HepG2 (cell line): ENCODE data around the gene RAB15. TPM values are rescaled to one million over a fixed set of nuclear protein-coding genes. Genes with fewer than 3 reads are reported as not detected.

Experiments
- ATAC-seq: fragments of 200-7000 bp; cut with Tn5 transposase; 3 replicates; pipeline ENCODE4 v1.9.1; 2020; ENCODE audit warnings: mild to moderate bottlenecking, moderate library complexity
- BruUV-seq: library from RNA; stranded (reverse); fragments of 400-500 nt; replicated peaks from 2 replicates; lab custom pipeline; 2021; lab: Mats Ljungman, UMichigan
- CTCF ChIA-PET: fragments of 300-600 bp; formaldehyde crosslinking; extraction: SDS; loops from one replicate; lab custom pipeline; 2021; ENCODE audit warnings: low total read pairs, inconsistent platforms, low intra/inter-chr PET ratio; lab: Yijun Ruan, JAX
- POLR2A ChIA-PET: fragments of 350-600 bp; sonication (Branson Sonifier 250); formaldehyde crosslinking; loops from one replicate; lab custom pipeline; 2020; ENCODE audit warnings: antibody characterized with exemption, inconsistent platforms; lab: Yijun Ruan, JAX
- DNase-seq: peaks from one replicate; pipeline ENCODE4 v3.0.0-alpha.2; 2015; ENCODE audit warnings: low spot score
- FAIRE-seq: peaks from 3 replicates; lab custom pipeline; 2011; peaks lifted over from hg19 to GRCh38; lab: Jason Lieb, UNC
- H2AFZ ChIP-seq: one replicate; pipeline ENCODE4 v1.6.1; 2011; ENCODE audit warnings: low read length, inconsistent platforms
- H3K27ac ChIP-seq: fragments of 300-600 bp; 3 replicates; pipeline ENCODE4 v1.8.0; 2011; ENCODE audit warnings: mixed run types, mild to moderate bottlenecking, mixed read lengths, low read length, inconsistent platforms; ENCODE audit not compliant: insufficient read depth; ENCODE audit errors: extremely low read length
- H3K27me3 ChIP-seq, 2 experiments: fragments of 200-600 bp in 1 of 2; 2 replicates in 1 of 2; 3 replicates in 1 of 2; pipeline versions ENCODE4 v1.6.0 to v1.8.0; 2011; ENCODE audit warnings: low read length in 2 of 2, mild to moderate bottlenecking in 2 of 2, moderate library complexity in 2 of 2, inconsistent platforms in 1 of 2; ENCODE audit not compliant: insufficient read depth in 2 of 2, control insufficient read depth in 1 of 2
- H3K36me3 ChIP-seq, 2 experiments: fragments of 200-600 bp in 1 of 2; replicated peaks in 1 of 2; 2 replicates in 1 of 2; 3 replicates in 1 of 2; pipeline versions ENCODE4 v1.5.1 to v1.8.0; 2011; ENCODE audit warnings: low read length in 2 of 2, inconsistent platforms in 1 of 2; ENCODE audit not compliant: insufficient read depth in 2 of 2, control insufficient read depth in 1 of 2
- H3K4me1 ChIP-seq: 2 replicates; pipeline ENCODE4 v1.5.1; 2012; ENCODE audit warnings: low read length, inconsistent platforms; ENCODE audit not compliant: insufficient read depth
- H3K4me2 ChIP-seq: 2 replicates; pipeline ENCODE4 v1.6.0; 2011; ENCODE audit warnings: low read depth, low read length, inconsistent platforms
- H3K4me3 ChIP-seq, 3 experiments: fragments of 200-600 bp in 1 of 3; sonication (generic), shearing (Covaris generic) in 1 of 3; replicated peaks in 1 of 3; 2 replicates each; pipeline ENCODE4 v1.5.1; 2011 to 2016; ENCODE audit warnings: low read length in 3 of 3, inconsistent platforms in 2 of 3, low read depth in 2 of 3, mild to moderate bottlenecking in 2 of 3, control low read depth in 1 of 3, mixed read lengths in 1 of 3; ENCODE audit not compliant: insufficient read depth in 1 of 3
- H3K79me2 ChIP-seq: one replicate; pipeline ENCODE4 v1.6.1; 2011; ENCODE audit warnings: low read length, inconsistent platforms; ENCODE audit not compliant: insufficient read depth
- H3K9ac ChIP-seq: 2 replicates; pipeline ENCODE4 v1.6.0; 2011; ENCODE audit warnings: mild to moderate bottlenecking, low read depth, low read length, inconsistent platforms; ENCODE audit not compliant: insufficient read depth
- H3K9me3 ChIP-seq: 2 replicates; pipeline ENCODE4 v1.5.1; 2012; ENCODE audit warnings: mild to moderate bottlenecking, low read length
- H4K20me1 ChIP-seq: 2 replicates; pipeline ENCODE4 v1.6.0; 2011; ENCODE audit warnings: inconsistent platforms, mild to moderate bottlenecking, low read length, moderate library complexity; ENCODE audit not compliant: insufficient read depth
- KDM2A ChIP-seq: sonication (generic); formaldehyde crosslinking; IDR thresholded peaks from 2 replicates; pipeline ENCODE4 v1.4.0; 2020; ENCODE audit warnings: low read depth, missing genetic modification reagents, borderline replicate concordance
- SAP130 ChIP-seq: IDR thresholded peaks from 2 replicates; pipeline ENCODE4 v1.6.1; 2016; ENCODE audit warnings: low read depth
- STAG1 ChIP-seq: sonication (generic); formaldehyde crosslinking; IDR thresholded peaks from 2 replicates; pipeline ENCODE4 v1.4.0; 2020; ENCODE audit warnings: missing genetic modification reagents
- XRCC5 ChIP-seq: fragments of 200-400 bp; formaldehyde crosslinking; optimal IDR thresholded peaks from 2 replicates; pipeline ENCODE3; 2017; ENCODE audit warnings: mild to moderate bottlenecking, low read length
- WGBS: methylation state at CpG from one replicate; pipeline ENCODE4 v1.1.6; 2017; ENCODE audit warnings: low lambda C conversion rate; 5-methylcytosine and 5-hydroxymethylcytosine counted together
- in situ Hi-C: cut with HindIII; loops from 2 replicates; pipeline ENCODE4 v1.10.0; 2017; ENCODE audit warnings: low pct_unique_long_range_greater_than_20kb; ENCODE audit not compliant: extremely low pct_ligation_motif_present
- intact Hi-C: fragments of 100-400 bp; cut with micrococcal nuclease; formaldehyde crosslinking; loops from one replicate; pipeline ENCODE4 v1.10.0; 2022; ENCODE audit not compliant: unreplicated experiment
- polyA plus RNA-seq, 8 experiments: library from polyadenylated mRNA; depleted of rRNA in 3 of 8; stranded (reverse) in 7 of 8; unstranded in 1 of 8; fragments of >200 nt; fragmentation: Illumina TruSeq in 4 of 8; extraction: Trizol in 4 of 8; gene quantifications; 2 replicates each; pipeline versions ENCODE4 v1.2.1 to v1.2.3, GENCODE V29; 2011 to 2016; ENCODE audit warnings: low read depth in 4 of 8, missing spikeins in 1 of 8, mixed read lengths in 1 of 8; ENCODE audit not compliant: insufficient read depth in 1 of 8
- total RNA-seq, 5 experiments: library from RNA; depleted of rRNA; stranded (reverse); fragments of >200 nt; fragmentation: Illumina TruSeq; extraction: Trizol; gene quantifications; 2 replicates each; pipeline ENCODE4 v1.2.3, GENCODE V29; 2016; ENCODE audit warnings: low read depth in 1 of 5
- TF ChIP-seq, protein P1 (sequence below): sonication (generic); formaldehyde crosslinking; IDR thresholded peaks from 2 replicates; pipeline ENCODE4 v1.4.0; 2020; ENCODE audit warnings: missing genetic modification reagents
- TF ChIP-seq, protein P2 (sequence below): sonication (generic); formaldehyde crosslinking; IDR thresholded peaks from 2 replicates; pipeline ENCODE4 v1.8.1; 2023; ENCODE audit warnings: mild to moderate bottlenecking, missing genetic modification reagents
- TF ChIP-seq, protein P3 (sequence below): sonication (generic); formaldehyde crosslinking; IDR thresholded peaks from 2 replicates; pipeline ENCODE4 v1.5.0; 2020; ENCODE audit warnings: mild to moderate bottlenecking, missing genetic modification reagents, moderate library complexity
- TF ChIP-seq, protein P4 (sequence below): IDR thresholded peaks from 2 replicates; pipeline ENCODE4 v1.6.1; 2012; ENCODE audit warnings: low read depth, low read length, improper control_type of control experiment

The RAB15 gene
- total and polyA plus RNA-seq, 2 of the 13 experiments (the other 11 are each of a cell fraction or from before 2014, with no cell fraction given), result 7.4 to 18.5 TPM

DNA sequence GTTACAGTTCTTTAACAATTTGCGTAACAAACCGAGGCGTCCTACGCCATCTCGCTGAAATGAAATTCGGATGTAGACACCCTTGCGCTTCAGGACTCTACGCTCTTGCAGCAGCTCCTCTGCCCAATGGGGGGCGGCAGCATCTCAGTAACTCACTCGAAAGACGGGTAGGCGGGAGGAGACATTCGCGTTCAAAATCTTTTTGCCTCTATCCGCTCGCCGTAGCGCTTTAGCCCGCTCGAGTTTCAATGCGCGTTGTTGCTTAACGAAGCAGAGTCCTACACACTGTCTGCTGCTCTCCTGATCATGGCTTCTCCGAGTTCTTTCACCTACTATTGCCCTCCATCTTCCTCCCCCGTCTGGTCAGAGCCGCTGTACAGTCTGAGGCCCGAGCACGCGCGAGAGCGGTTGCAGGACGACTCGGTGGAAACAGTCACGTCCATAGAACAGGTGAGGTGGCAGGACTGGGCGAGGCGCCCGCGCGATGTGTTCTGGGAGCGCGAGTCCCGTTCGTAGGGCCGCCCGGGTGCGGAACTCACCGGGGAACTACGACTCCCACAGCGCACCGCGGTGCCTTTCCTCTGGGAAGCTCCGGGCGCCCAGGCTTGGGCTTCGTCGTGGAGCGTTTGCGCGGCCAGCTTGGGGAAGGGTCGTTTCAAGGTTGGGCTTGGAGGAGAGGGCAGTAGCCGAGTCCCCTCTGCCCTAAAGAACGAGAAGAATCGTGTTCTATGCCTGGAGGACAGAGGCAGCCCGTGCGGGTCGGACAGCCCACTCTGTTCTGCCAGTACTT is 14.7 kb upstream of the RAB15 start, which contains the start of gene FNTB (continued):
- TF ChIP-seq, protein P1, sequence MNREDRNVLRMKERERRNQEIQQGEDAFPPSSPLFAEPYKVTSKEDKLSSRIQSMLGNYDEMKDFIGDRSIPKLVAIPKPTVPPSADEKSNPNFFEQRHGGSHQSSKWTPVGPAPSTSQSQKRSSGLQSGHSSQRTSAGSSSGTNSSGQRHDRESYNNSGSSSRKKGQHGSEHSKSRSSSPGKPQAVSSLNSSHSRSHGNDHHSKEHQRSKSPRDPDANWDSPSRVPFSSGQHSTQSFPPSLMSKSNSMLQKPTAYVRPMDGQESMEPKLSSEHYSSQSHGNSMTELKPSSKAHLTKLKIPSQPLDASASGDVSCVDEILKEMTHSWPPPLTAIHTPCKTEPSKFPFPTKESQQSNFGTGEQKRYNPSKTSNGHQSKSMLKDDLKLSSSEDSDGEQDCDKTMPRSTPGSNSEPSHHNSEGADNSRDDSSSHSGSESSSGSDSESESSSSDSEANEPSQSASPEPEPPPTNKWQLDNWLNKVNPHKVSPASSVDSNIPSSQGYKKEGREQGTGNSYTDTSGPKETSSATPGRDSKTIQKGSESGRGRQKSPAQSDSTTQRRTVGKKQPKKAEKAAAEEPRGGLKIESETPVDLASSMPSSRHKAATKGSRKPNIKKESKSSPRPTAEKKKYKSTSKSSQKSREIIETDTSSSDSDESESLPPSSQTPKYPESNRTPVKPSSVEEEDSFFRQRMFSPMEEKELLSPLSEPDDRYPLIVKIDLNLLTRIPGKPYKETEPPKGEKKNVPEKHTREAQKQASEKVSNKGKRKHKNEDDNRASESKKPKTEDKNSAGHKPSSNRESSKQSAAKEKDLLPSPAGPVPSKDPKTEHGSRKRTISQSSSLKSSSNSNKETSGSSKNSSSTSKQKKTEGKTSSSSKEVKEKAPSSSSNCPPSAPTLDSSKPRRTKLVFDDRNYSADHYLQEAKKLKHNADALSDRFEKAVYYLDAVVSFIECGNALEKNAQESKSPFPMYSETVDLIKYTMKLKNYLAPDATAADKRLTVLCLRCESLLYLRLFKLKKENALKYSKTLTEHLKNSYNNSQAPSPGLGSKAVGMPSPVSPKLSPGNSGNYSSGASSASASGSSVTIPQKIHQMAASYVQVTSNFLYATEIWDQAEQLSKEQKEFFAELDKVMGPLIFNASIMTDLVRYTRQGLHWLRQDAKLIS (CRISPR knock-in tag), result no peak
- TF ChIP-seq XRCC5, result peak; percentile 95
- TF ChIP-seq, all 625 proteins: peak for 346

DNA sequence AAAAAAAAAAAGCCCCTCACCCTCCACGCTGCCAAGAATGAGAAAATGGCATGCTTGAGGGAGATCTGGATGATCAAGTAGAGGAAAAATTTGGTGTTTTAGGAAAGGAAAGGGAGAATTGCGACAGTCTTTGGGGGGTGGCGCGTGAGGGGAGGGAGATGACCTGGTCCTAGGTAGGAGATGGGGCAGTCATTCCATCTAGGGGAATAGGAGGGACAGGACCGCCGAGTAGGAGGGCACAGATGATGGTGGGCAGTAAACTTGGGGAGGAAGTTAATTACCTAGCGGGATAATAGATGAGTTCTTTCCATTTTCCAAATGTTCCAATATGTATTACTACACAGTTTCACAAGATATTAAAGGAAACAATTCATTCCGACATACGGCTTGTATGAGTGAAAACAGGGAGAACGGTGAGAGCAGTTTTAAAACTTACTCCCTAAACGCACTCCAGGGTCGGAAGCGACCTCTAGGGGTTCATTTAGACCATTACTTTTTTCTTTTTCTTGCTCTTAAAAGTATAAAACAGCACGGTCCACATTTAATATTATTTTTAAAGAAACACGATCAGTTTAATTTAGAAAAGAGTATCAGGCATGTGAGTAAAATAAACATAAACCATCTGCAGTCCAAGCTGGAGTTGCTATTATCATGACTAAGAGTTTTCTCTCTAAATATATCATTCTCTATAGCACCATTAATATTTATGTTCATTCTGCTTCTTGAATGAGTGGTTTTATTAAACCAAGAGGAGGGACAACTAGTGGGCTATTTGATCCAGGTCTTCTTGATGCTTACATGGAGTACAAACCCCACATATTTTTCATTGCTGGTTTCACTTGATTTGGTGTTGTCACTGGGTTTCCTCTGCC is 11.5 kb upstream of the RAB15 start:
- Histone ChIP-seq H3K4me2 (peak overlapping the region; percentile 68), H3K9ac (no peak overlapping the region), H3K9me3 (no peaks in the 10 kb centered on the region), H3K36me3 (no peaks in the 10 kb centered on the region), H4K20me1 (no peaks in the 10 kb centered on the region), H3K4me3 (peak overlapping the region in 2 of 3 experiments; percentile 38 to 46; a peak in 3 of 6 replicates), H2AFZ (peak overlapping the region; percentile 78), H3K4me1 (peaks cover 46% of the 10 kb centered on the region), H3K27ac (no peak overlapping the region), H3K27me3 (no peaks in the 10 kb centered on the region), H3K79me2 (peaks cover 16% of the 10 kb centered on the region)
- ATAC-seq (no peak), DNase-seq (peak; percentile 45), FAIRE-seq (no peak)
- intact Hi-C loops (loop anchor here (1.0 to 5.0 kb wide), 2 partner anchors 41 to 181 kb away; partner anchors contain the start of gene GPX2), in situ Hi-C loops (loop anchor here (10.0 kb wide), 1 partner anchor 159 kb away; no protein-coding TSS in a partner anchor)
- 14% methylated on average over 15 of the region's 15 CpGs for WGBS
- no TSS peak for BruUV-seq
- ChIA-PET CTCF (interaction anchor here (0.8 to 1.4 kb wide), 2 partner anchors 45 to 161 kb away, joined by 3 to 7 read pairs; no protein-coding TSS in a partner anchor), POLR2A (no interaction called here)
- TF ChIP-seq, protein P2, sequence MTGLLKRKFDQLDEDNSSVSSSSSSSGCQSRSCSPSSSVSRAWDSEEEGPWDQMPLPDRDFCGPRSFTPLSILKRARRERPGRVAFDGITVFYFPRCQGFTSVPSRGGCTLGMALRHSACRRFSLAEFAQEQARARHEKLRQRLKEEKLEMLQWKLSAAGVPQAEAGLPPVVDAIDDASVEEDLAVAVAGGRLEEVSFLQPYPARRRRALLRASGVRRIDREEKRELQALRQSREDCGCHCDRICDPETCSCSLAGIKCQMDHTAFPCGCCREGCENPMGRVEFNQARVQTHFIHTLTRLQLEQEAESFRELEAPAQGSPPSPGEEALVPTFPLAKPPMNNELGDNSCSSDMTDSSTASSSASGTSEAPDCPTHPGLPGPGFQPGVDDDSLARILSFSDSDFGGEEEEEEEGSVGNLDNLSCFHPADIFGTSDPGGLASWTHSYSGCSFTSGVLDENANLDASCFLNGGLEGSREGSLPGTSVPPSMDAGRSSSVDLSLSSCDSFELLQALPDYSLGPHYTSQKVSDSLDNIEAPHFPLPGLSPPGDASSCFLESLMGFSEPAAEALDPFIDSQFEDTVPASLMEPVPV (CRISPR knock-in tag), result no peak
- TF ChIP-seq SAP130 (CRISPR knock-in tag) (0 out of 2 replicates have a peak, but pooled peaks have one; percentile 10), KDM2A (CRISPR knock-in tag) (no peak), STAG1 (CRISPR knock-in tag) (peak; percentile 62)
- TF ChIP-seq, protein P3, sequence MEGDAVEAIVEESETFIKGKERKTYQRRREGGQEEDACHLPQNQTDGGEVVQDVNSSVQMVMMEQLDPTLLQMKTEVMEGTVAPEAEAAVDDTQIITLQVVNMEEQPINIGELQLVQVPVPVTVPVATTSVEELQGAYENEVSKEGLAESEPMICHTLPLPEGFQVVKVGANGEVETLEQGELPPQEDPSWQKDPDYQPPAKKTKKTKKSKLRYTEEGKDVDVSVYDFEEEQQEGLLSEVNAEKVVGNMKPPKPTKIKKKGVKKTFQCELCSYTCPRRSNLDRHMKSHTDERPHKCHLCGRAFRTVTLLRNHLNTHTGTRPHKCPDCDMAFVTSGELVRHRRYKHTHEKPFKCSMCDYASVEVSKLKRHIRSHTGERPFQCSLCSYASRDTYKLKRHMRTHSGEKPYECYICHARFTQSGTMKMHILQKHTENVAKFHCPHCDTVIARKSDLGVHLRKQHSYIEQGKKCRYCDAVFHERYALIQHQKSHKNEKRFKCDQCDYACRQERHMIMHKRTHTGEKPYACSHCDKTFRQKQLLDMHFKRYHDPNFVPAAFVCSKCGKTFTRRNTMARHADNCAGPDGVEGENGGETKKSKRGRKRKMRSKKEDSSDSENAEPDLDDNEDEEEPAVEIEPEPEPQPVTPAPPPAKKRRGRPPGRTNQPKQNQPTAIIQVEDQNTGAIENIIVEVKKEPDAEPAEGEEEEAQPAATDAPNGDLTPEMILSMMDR, result peak; percentile 68
- TF ChIP-seq, protein P4, sequence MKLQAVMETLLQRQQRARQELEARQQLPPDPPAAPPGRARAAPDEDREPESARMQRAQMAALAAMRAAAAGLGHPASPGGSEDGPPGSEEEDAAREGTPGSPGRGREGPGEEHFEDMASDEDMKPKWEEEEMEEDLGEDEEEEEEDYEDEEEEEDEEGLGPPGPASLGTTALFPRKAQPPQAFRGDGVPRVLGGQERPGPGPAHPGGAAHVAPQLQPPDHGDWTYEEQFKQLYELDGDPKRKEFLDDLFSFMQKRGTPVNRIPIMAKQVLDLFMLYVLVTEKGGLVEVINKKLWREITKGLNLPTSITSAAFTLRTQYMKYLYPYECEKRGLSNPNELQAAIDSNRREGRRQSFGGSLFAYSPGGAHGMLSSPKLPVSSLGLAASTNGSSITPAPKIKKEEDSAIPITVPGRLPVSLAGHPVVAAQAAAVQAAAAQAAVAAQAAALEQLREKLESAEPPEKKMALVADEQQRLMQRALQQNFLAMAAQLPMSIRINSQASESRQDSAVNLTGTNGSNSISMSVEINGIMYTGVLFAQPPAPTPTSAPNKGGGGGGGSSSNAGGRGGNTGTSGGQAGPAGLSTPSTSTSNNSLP, result peak; percentile 41; the same call in 1 of the 2 replicates
